ENCODE data around the gene ETDC.

Gene ETDC

GRCh38 chrX:135345107-135345589 lies 35.9 kb downstream of the ETDC start:
- no peak for DNase-seq (ENCODE audit: low read depth in 1 of 2, low spot score in 1 of 2)

GRCh38 chrX:135346975-135347374 lies 37.7 kb downstream of the ETDC start:
- no peak for DNase-seq (ENCODE audit: low read depth in 1 of 2, low spot score in 1 of 2)

- no peak for DNase-seq (ENCODE audit: low read depth in 1 of 2, low spot score in 1 of 2)
These were observed 38.2 kb downstream of the ETDC start for GRCh38 chrX:135347381-135348016.

- DNase-seq (ENCODE audit: low read depth in 1 of 2, low spot score in 1 of 2) = no peak
These were observed 45.0 kb downstream of the ETDC start for GRCh38 chrX:135354288-135354687.

Measured in activated T-helper 1 cell treated with anti-CD3 and anti-CD28 coated beads, Interleukin-2, amount 50 U/mL, for 16 hours (primary cell).